Medulla oblongata (tissue), 1 donor: ENCODE results near the gene KRCC1.
"Not testable (repeated sequence)": the region's sequence is repeated elsewhere in the genome, so short reads cannot be mapped to it uniquely, and the experiment has no call there.

Source experiments
- DNase-seq: peaks from one replicate; pipeline ENCODE4 v3.0.0-alpha.2; 2015; ENCODE audit errors: extremely low spot score

KRCC1 gene

GRCh38 chr2:88077080-88077479, 21.5 kb upstream of the KRCC1 start:
- DNase-seq, result no peak

- DNase-seq, result no peak
These were observed 19.3 kb upstream of the KRCC1 start for GRCh38 chr2:88074854-88075292.

GRCh38 chr2:88074150-88074549, 18.6 kb upstream of the KRCC1 start:
- DNase-seq, result no peak

- DNase-seq, result no peak
These were observed 15.8 kb upstream of the KRCC1 start for GRCh38 chr2:88071365-88071764.

GRCh38 chr2:88070055-88070454, 14.5 kb upstream of the KRCC1 start:
- DNase-seq, result no peak

GRCh38 chr2:88069117-88069516, 13.5 kb upstream of the KRCC1 start:
- DNase-seq, result no peak

GRCh38 chr2:88068044-88068443, 12.5 kb upstream of the KRCC1 start:
- DNase-seq, result no peak

GRCh38 chr2:88067598-88067997, 12.0 kb upstream of the KRCC1 start, which contains the start of gene SMYD1:
SMYD1 (plus strand) TSS chr2:88067825; CDS start chr2:88067865, 40 bp downstream.
- no peak for DNase-seq

GRCh38 chr2:88067189-88067588, 11.6 kb upstream of the KRCC1 start:
- no peak for DNase-seq

GRCh38 chr2:88066543-88066942, 11.0 kb upstream of the KRCC1 start:
- no peak for DNase-seq

GRCh38 chr2:88061295-88061694, 5.7 kb upstream of the KRCC1 start:
- no peak for DNase-seq

- DNase-seq, result no peak
These were observed 5.3 kb upstream of the KRCC1 start for GRCh38 chr2:88060907-88061275.

GRCh38 chr2:88059979-88060906, 4.7 kb upstream of the KRCC1 start:
- peak; percentile 66 for DNase-seq

GRCh38 chr2:88058191-88058590, 2.6 kb upstream of the KRCC1 start:
- no peak for DNase-seq

- DNase-seq, result no peak
These were observed 1.9 kb upstream of the KRCC1 start for GRCh38 chr2:88057437-88057844.

- peak; percentile 41 for DNase-seq
These were observed 707 bp downstream of the KRCC1 start for GRCh38 chr2:88054782-88055370.

- no peak for DNase-seq
These were observed 1.4 kb downstream of the KRCC1 start for GRCh38 chr2:88053934-88054781.

- peak; percentile 50 for DNase-seq
These were observed 2.3 kb downstream of the KRCC1 start for GRCh38 chr2:88053296-88053695.

- DNase-seq, result no peak
These were observed 3.8 kb downstream of the KRCC1 start for GRCh38 chr2:88051792-88052191.

- DNase-seq, result no peak
These were observed 6.0 kb downstream of the KRCC1 start for GRCh38 chr2:88049622-88050021.

GRCh38 chr2:88048541-88048940, 7.0 kb downstream of the KRCC1 start:
- peak; percentile 31 for DNase-seq

GRCh38 chr2:88045561-88045960, 10.0 kb downstream of the KRCC1 start:
- not testable (repeated sequence) for DNase-seq
